ENCODE results near the gene FAAH.
A peak's percentile ranks its signal among the peaks of the same experiment; 100 is the strongest.

GRCh38 chr1:46394872-46395465, 852 bp downstream of the FAAH start:
- TF ChIP-seq CTCF (conservative IDR thresholded peaks at IDR 0.05 in 1 of 2, IDR thresholded peaks at IDR 0.05 in 1 of 2; ENCODE audit: low read depth in 1 of 2, low read length in 2 of 2) (no peak), EZH2 (IDR thresholded peaks at IDR 0.05; ENCODE audit: low read length, missing control alignments) (peak; percentile 17)
